Natural killer cell (primary cell): ENCODE measurements around the gene KLF1. TPM values are rescaled to one million over a fixed set of nuclear protein-coding genes. Genes with fewer than 3 reads are reported as not detected.
A peak's percentile ranks its signal among the peaks of the same experiment; 100 is the strongest.

Experiments
- ATAC-seq, 3 donors: fragments of 150-1000 bp in 2 of 3; fragments of 200-7000 bp in 1 of 3; cut with Tn5 transposase; 1 replicate in 1 of 3; 2 replicates in 2 of 3; pipeline ENCODE4 v1.10.0; 2021; ENCODE audit warnings: mild to moderate bottlenecking in 2 of 3, moderate library complexity in 2 of 3
- DNase-seq, 2 donors: peaks; one replicate each; pipeline versions ENCODE4 v3.0.0 to v3.0.0-alpha.2; 2013 to 2021; ENCODE audit warnings: mixed read lengths in 1 of 2
- H3K27ac ChIP-seq: one replicate; pipeline ENCODE4 v1.5.1; 2013; ENCODE audit warnings: mild to moderate bottlenecking, low read length
- H3K27me3 ChIP-seq: one replicate; pipeline ENCODE4 v1.6.1; 2013; ENCODE audit warnings: low read length; ENCODE audit not compliant: control insufficient read depth, insufficient read depth
- H3K36me3 ChIP-seq: one replicate; pipeline ENCODE4 v1.6.1; 2013; ENCODE audit warnings: low read length; ENCODE audit not compliant: control insufficient read depth, insufficient read depth
- H3K4me1 ChIP-seq: one replicate; pipeline ENCODE4 v1.6.1; 2013; ENCODE audit warnings: low read length; ENCODE audit not compliant: control insufficient read depth, insufficient read depth
- H3K4me3 ChIP-seq: one replicate; pipeline ENCODE4 v1.5.1; 2013; ENCODE audit warnings: low read length
- H3K9me3 ChIP-seq: one replicate; pipeline ENCODE4 v1.6.1; 2013; ENCODE audit warnings: low read length; ENCODE audit not compliant: control insufficient read depth, insufficient read depth
- H3K27ac Mint-ChIP-seq, 2 donors: one replicate each; pipeline ENCODE4 v1.8.0; 2022; ENCODE audit warnings: mild to moderate bottlenecking in 2 of 2, mixed read lengths in 2 of 2, moderate library complexity in 1 of 2
- H3K27me3 Mint-ChIP-seq, 2 donors: one replicate each; pipeline ENCODE4 v1.8.0; 2022; ENCODE audit warnings: low read depth in 2 of 2, mixed read lengths in 2 of 2
- H3K36me3 Mint-ChIP-seq: one replicate; pipeline ENCODE4 v1.8.0; 2022; ENCODE audit warnings: mixed read lengths
- H3K4me1 Mint-ChIP-seq, 2 donors: one replicate each; pipeline ENCODE4 v1.8.0; 2022; ENCODE audit warnings: mixed read lengths in 2 of 2
- H3K4me3 Mint-ChIP-seq: one replicate; pipeline ENCODE4 v1.8.0; 2022; ENCODE audit warnings: mild to moderate bottlenecking, moderate library complexity, mixed read lengths
- H3K9me3 Mint-ChIP-seq, 2 donors: one replicate each; pipeline ENCODE4 v1.8.0; 2022; ENCODE audit warnings: mixed read lengths in 2 of 2
- CTCF ChIP-seq: fragments of 200-600 bp; IDR thresholded peaks from one replicate; pipeline ENCODE4 v1.8.0; 2022; ENCODE audit warnings: antibody characterized with exemption
- WGBS: methylation state at CpG from one replicate; pipeline ENCODE4 v1.1.7; 2013; ENCODE audit warnings: missing lambda C conversion rate; ENCODE audit not compliant: insufficient coverage; 5-methylcytosine and 5-hydroxymethylcytosine counted together
- intact Hi-C: fragments of 100-400 bp; cut with micrococcal nuclease; formaldehyde crosslinking; loops from one replicate; pipeline ENCODE4 v1.14.2; 2022
- total RNA-seq, 4 donors: library from RNA; stranded (reverse); fragments of 120-200 nt in 1 of 4; gene quantifications; one replicate each; pipeline versions ENCODE4 v1.2.3 to v1.2.4, GENCODE V29; 2013 to 2022

KLF1 gene
- total RNA-seq, 3 donors from 2014 or later (not counting 1 experiment from before 2014, with no cell fraction given) = not detected

GRCh38 chr19:12872941-12873890 lies 13.8 kb downstream of the KLF1 start:
- H3K36me3 ChIP-seq = peaks cover 22% of the 10 kb centered on the region
- H3K4me1 ChIP-seq = no peaks in the 10 kb centered on the region
- H3K27ac ChIP-seq = no peak overlapping the region
- Mint-ChIP-seq H3K9me3 (no peaks in the 10 kb centered on the region), H3K36me3 (no peaks in the 10 kb centered on the region), H3K4me1 (peaks cover 0 to 7% of the 10 kb centered on the region in 2 donors), H3K27ac (peak overlapping the region in 1 of 2 donors; percentile 38), H3K4me3 (peak overlapping the region; percentile 73), H3K27me3 (no peaks in the 10 kb centered on the region)
- DNase-seq (peak; percentile 39 to 71), ATAC-seq (peak; percentile 77 to 89 (median 88))
- no peak for TF ChIP-seq CTCF
- intact Hi-C loops = no loop called here
- no peaks in the 10 kb centered on the region for H3K9me3 ChIP-seq
- no peak overlapping the region for H3K4me3 ChIP-seq
- H3K27me3 ChIP-seq = no peaks in the 10 kb centered on the region
- WGBS = 87% methylated on average over 70 of the region's 70 CpGs

GRCh38 chr19:12872255-12872654 lies 14.7 kb downstream of the KLF1 start:
- no peaks in the 10 kb centered on the region for H3K27me3 ChIP-seq
- peak overlapping the region in 1 of 2 donors; percentile 38 for H3K27ac Mint-ChIP-seq
- peaks cover 6% of the 10 kb centered on the region for H3K4me1 ChIP-seq
- no peaks in the 10 kb centered on the region for H3K9me3 ChIP-seq
- peaks cover 2 to 7% of the 10 kb centered on the region in 2 donors for H3K4me1 Mint-ChIP-seq
- 90% methylated on average over 3 of the region's 5 CpGs for WGBS
- no peak overlapping the region for H3K4me3 Mint-ChIP-seq
- no peak overlapping the region for H3K27ac ChIP-seq
- TF ChIP-seq CTCF = no peak
- H3K9me3 Mint-ChIP-seq = no peaks in the 10 kb centered on the region
- ATAC-seq (no peak), DNase-seq (peak in 1 of 2 donors; percentile 10)
- no peaks in the 10 kb centered on the region for H3K27me3 Mint-ChIP-seq
- intact Hi-C loops = no loop called here
- no peaks in the 10 kb centered on the region for H3K36me3 Mint-ChIP-seq
- H3K36me3 ChIP-seq = peaks cover 16% of the 10 kb centered on the region
- H3K4me3 ChIP-seq = no peak overlapping the region

GRCh38 chr19:12871681-12872080 lies 15.3 kb downstream of the KLF1 start:
- WGBS = 95% methylated on average over 3 of the region's 3 CpGs
- peaks cover 11% of the 10 kb centered on the region for H3K4me1 ChIP-seq
- H3K4me3 Mint-ChIP-seq = peak overlapping the region; percentile 56
- no peak for TF ChIP-seq CTCF
- peak overlapping the region in 1 of 2 donors; percentile 38 for H3K27ac Mint-ChIP-seq
- no peaks in the 10 kb centered on the region for H3K9me3 ChIP-seq
- ATAC-seq (no peak), DNase-seq (no peak)
- no peaks in the 10 kb centered on the region for H3K27me3 Mint-ChIP-seq
- no peaks in the 10 kb centered on the region for H3K27me3 ChIP-seq
- intact Hi-C loops = no loop called here
- no peaks in the 10 kb centered on the region for H3K9me3 Mint-ChIP-seq
- H3K4me3 ChIP-seq = no peak overlapping the region
- H3K36me3 Mint-ChIP-seq = no peaks in the 10 kb centered on the region
- H3K4me1 Mint-ChIP-seq = peaks cover 7 to 8% of the 10 kb centered on the region in 2 donors
- no peak overlapping the region for H3K27ac ChIP-seq
- H3K36me3 ChIP-seq = peaks cover 13% of the 10 kb centered on the region
